GM21529 (cell line): ENCODE measurements around the gene LILRB4.
"Not testable (repeated sequence)": the region's sequence is repeated elsewhere in the genome, so short reads cannot be mapped to it uniquely, and the experiment has no call there.

Experiments
- ATAC-seq: cut with Tn5 transposase; IDR thresholded peaks from one replicate; pipeline ENCODE4 v1.9.1; 2021; ENCODE audit not compliant: unreplicated experiment

Gene LILRB4

GRCh38 chr19:54648129-54648528 lies 14.7 kb upstream of the LILRB4 start:
- ATAC-seq = no peak

DNA sequence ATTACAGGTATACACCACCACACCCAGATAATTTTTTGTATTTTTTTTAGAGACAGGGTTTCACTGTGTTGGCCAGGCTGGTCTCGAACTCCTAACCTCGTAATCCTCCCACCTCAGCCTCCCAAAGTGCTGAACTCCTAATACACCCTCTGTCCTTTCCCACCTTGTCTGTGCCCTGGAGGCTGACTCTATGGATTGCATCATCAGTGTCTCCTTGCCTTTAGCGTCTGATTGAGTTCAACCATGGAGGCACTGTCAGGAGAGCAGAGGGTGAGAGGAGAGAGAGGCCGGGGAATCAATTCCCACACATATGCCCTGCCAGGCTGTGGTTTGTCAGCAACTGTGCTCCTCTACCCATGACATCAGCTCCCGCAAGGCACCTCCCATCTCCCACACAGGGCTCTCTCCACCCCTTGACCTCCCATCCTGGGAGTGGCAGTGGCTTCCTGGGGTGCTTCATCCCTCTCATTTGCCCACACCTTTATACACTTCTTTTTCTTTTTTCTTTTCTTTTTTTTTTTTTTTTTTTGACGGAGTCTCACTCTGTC lies 12.6 kb upstream of the LILRB4 start:
- ATAC-seq = no peak

DNA sequence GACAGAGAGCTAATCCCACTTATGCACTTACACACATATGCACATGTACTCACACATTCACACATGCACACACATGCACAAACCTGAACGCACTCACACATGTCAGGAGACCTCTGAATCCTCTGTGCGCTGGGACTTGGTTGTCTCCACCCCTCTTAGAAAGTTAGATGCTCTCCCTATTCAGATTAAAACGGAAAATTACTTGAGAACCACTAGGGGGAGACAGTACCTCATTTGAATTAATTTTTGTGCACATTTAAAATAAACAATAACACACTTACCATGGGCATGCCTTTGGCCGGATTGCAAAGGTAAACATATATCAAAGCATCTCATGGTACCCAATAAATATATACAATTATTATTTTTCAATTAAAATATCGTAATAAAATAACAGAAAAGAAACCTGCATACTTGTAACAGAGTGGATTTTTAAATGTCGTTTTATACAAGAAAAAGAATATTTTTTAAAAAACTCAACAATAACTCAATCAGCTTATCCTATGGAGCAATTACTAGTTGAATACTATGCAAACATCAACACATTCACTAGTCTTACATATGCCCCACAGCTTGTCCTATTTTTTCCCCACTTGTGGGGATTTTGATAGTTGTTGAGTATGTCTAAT lies 9.5 kb upstream of the LILRB4 start:
- ATAC-seq = no peak

DNA sequence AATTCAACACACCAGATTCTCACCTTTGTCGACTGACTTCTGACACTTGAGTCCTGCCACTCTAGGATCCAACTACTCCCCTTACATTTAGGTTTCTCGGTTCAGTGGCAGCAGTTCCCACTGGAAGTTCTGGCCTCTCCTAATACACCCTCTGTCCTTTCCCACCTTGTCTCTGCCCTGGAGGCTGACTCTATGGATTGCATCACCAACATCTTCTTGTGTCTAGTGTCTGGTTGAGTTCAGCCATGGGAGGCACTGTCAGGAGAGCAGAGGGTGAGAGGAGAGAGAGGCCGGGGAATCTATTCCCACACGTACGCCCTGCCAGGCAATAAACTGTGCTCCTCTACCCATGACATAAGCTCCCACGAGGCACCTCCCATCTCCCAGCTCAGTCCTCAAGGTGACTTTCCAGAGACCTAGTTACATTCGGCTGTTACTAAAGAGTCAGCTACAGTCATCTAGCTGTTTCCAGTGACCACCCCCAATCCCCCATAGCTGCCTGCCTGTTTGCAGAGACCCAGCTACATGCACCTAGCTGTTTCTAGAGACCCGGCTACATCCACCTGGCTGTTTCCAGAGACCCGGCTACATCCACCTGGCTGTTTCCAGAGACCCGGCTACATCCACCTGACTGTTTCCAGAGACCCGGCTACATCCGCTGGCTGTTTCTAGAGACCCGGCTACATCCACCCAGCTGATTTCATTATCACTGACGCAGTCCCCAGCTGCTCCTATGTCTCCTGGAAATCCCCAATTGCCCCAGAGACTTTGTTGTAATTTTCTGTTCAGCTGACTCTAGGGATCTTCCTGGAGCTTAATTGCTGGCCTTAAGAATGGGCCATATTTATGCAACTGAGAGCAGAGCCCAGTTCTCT lies 8.1 kb upstream of the LILRB4 start:
- ATAC-seq = no peak

- no peak for ATAC-seq
Observed at GRCh38 chr19:54659300-54659699, 3.5 kb upstream of the LILRB4 start.

DNA sequence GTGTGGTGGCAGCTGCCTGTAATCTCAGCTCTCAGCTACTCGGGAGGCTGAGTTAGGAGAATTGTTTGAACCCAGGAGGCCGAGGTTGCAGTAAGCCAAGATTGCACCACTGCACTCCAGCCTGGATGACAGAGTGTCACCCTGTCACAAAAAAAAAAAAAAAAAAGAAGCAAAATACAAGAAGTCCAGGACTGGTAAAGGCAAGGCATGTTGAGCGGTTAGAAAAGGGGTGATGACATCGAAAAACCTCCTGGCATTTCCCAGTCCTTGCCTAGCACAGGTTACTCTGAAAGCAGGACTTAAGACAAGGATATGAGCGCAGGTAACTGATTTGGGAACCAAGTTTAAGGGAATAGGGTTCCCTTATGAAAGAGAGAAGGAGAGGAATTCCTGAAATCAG lies 2.5 kb upstream of the LILRB4 start:
- no peak for ATAC-seq

DNA sequence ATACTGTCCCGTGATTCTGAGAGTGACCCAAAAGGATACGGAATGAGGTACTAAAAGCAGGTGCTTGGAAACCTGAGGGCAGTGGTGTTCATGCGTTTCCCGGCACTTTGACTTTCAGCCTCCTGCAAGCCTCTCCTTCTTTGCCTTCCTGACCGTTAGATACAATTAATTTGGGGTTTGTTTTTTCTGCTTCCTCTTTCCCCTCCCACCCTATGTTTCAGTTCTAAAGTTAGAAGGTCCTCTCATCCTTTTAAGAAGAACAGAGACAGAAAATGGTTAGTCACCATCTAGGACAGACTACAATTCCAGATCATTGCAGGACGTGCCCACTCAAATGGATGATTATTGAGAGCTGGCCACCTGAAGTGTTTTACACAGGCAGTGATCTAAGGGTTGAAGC lies 1.8 kb upstream of the LILRB4 start:
- ATAC-seq = no peak

DNA sequence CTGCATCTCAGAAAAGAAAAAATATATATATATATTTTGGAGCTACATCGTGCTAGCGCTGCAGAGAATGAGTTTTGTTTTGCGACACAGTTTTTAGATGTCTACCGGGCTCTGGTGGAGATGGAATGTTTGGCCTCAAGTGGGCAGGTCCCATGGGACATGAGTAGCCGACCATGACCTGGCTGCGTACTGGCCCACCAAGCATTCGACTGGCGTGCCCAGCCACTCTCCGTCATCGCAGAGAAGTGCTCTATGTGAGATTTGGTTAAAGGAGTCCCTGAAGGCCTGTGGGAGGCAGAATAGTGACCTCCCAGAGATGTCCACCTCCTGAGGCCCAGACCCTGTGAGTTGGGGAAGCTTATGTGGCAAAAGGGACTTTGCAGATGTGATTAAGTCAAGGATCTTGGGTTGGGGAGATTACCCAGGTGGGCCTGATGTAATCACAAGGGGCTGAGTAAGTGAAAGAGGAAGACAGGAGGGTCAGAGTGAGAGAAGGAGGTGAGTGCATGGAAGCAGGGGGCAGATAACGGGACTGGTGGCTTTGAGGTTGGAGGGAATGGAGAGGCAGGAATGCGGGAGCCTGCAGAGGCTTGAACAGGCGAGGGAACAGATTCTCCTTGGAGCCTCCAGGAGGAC lies 821 bp upstream of the LILRB4 start:
- no peak for ATAC-seq

GRCh38 chr19:54665530-54665929 lies 2.7 kb downstream of the LILRB4 start:
- ATAC-seq = no peak

- no peak for ATAC-seq
Observed at GRCh38 chr19:54667217-54667616, 4.4 kb downstream of the LILRB4 start.

DNA sequence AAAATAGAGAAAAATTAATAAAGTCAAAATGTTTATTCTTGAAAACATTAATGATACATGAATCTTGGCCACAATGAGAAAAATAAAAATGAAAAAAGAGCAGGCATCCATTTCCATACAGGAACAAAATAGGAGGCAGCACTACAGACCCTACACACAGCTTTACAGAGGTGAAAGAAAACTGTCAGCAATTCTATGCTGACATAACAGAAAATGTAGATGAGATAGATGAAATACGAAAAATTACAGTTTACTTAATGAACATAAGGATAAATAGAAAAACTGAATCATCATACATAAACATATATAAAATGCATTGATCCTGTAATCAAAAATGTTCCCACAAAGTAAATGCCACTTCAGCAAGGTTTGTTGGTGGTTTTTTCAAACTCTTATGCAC lies 5.6 kb downstream of the LILRB4 start:
- no peak for ATAC-seq

GRCh38 chr19:54670576-54671357 lies 8.0 kb downstream of the LILRB4 start:
- ATAC-seq = no peak

- no peak for ATAC-seq
Observed at GRCh38 chr19:54673222-54673621, 10.4 kb downstream of the LILRB4 start.

DNA sequence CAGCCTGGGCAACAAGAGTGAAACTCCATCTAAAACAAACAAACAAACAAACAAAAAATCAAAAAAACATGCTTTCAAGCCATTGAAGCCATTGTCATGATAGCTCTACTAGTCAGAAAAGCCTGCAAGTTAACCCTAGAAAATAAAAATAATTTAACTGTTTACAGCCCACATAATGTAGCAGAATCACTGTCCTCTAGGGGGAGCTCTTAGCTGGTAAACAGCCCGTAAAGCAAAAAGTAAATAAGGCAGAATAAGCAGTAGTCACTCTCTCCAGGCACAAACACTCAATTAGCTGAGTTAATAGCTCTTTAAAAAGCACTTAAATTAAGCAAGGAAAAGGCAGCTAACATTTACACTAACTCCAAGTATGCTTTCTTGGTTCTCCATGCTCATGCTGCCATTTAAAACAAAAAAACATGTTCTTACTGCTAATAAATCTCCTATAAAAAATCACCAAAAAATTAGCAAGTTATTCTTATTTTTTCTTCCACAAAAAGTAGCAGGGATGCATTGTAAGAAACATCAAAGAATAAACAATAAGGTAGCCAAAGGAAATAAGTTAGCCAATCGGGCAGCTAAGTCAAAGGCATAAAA lies 11.3 kb downstream of the LILRB4 start:
- no peak for ATAC-seq

DNA sequence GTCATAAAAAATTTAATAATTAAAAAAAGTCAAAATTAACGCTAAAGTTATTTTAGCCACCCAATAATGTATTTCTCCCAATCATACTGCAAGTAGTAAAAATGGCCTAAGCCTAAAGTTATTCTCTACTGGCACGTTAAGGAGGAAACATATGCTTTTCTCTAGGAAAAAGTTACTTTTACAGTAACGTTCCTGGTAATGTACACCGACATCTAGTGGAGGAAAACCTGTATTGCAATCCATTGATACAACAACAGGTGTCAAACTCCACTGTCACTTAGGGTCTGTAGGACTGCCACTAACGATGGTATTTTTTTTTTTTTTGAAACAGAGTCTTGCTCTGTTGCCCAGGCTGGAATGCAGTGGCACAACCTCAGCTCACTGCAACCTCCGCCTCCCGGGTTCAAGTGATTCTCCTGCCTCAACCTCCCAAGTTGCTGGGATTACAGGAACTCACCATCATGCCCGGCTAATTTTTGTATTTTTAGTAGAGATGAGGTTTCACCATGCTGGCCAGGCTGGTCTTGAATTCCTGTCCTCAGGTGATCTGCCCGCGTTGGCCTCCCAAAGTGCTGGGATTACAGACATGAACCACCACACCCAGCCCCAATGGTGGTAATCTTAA lies 13.5 kb downstream of the LILRB4 start:
- ATAC-seq = not testable (repeated sequence)

DNA sequence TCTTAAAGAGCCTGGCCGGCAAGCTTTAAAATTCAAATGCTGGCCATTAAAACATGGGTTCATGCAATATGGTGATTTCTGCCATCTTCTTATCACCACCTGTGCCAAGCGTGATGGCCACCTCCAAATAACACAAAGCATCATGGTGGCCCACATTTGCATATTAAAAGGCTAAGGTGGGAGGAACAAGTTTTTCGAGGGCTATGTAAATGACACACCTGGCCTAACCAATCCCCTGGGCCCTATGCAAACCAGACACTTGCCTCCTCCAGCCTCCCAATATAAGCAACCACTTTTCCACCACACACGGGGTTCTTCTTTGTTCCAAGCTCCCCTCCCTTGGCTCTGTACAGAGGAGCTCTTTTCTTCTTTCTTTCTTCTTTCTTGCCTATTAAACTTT lies 14.4 kb downstream of the LILRB4 start:
- ATAC-seq = no peak

DNA sequence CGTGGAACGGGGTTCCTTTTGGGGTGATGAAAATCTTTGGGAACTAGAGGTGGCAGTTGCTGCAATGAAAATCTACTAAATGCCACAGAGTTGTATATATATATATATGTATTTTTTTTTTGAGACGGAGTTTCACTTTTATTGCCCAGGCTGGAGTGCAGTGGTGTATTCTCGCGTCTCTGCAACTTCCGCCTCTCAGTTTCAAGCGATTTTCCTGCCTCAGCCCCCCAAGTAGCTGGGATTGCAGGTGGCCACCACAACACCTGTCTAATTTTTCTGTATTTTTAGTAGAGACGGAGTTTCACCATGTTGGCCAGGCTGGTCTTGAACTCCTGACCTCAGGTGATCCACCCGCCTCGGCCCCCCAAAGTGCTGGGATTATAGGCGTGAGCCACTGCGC lies 18.8 kb downstream of the LILRB4 start:
- ATAC-seq = not testable (repeated sequence)

GRCh38 chr19:54682306-54682856 lies 19.6 kb downstream of the LILRB4 start:
- ATAC-seq = no peak

GRCh38 chr19:54684527-54684926 lies 21.7 kb downstream of the LILRB4 start:
- ATAC-seq = no peak
